Endothelial cell of umbilical vein (primary cell): ENCODE measurements around the gene CPZ. TPM values are rescaled to one million over a fixed set of nuclear protein-coding genes. Genes with fewer than 3 reads are reported as not detected.

ENCODE experiments used
- BruUV-seq: library from RNA; stranded (reverse); fragments of 400-500 nt; replicated peaks from 2 replicates; lab custom pipeline; 2021; lab: Mats Ljungman, UMichigan
- CTCF ChIA-PET: fragments of 300-600, 350-600 bp; sonication (Branson Sonifier 250); formaldehyde crosslinking; loops from one replicate; lab custom pipeline; 2021; ENCODE audit warnings: antibody characterized with exemption, inconsistent platforms; lab: Charles Lee
- POLR2A ChIA-PET: fragments of 300-600, 350-600 bp; sonication (Branson Sonifier 250); formaldehyde crosslinking; loops from one replicate; lab custom pipeline; 2021; ENCODE audit warnings: antibody characterized with exemption, inconsistent platforms; lab: Charles Lee
- DNase-seq: peaks from one replicate; pipeline ENCODE4 v3.0.0-alpha.2; 2011; ENCODE audit warnings: low read depth, low spot score
- FAIRE-seq: peaks from 2 replicates; lab custom pipeline; 2011; peaks lifted over from hg19 to GRCh38; lab: Jason Lieb, UNC
- H2AFZ ChIP-seq: 2 replicates; pipeline ENCODE4 v1.6.0; 2012; ENCODE audit warnings: low read depth, low read length, control low read depth, inconsistent platforms
- H3K27ac ChIP-seq: 2 replicates; pipeline ENCODE4 v1.5.1; 2011; ENCODE audit warnings: low read depth, mild to moderate bottlenecking, control low read depth, low read length, moderate library complexity; ENCODE audit not compliant: insufficient read depth
- H3K27me3 ChIP-seq, 2 experiments: 2 replicates each; pipeline versions ENCODE4 v1.6.0 to v1.6.1; 2011; ENCODE audit warnings: low read length in 2 of 2, mixed read lengths in 1 of 2; ENCODE audit not compliant: control insufficient read depth in 2 of 2, insufficient read depth in 2 of 2
- H3K36me3 ChIP-seq, 2 experiments: 2 replicates in 1 of 2; 3 replicates in 1 of 2; pipeline ENCODE4 v1.5.1; 2011; ENCODE audit warnings: low read length in 2 of 2, mild to moderate bottlenecking in 1 of 2, moderate library complexity in 1 of 2; ENCODE audit not compliant: control insufficient read depth in 2 of 2, insufficient read depth in 2 of 2; ENCODE audit errors: extremely low read depth in 1 of 2
- H3K4me1 ChIP-seq: 3 replicates; pipeline ENCODE4 v1.5.1; 2011; ENCODE audit warnings: mild to moderate bottlenecking, low read length; ENCODE audit not compliant: control insufficient read depth, insufficient read depth; ENCODE audit errors: extremely low read depth
- H3K4me2 ChIP-seq: 2 replicates; pipeline ENCODE4 v1.6.1; 2011; ENCODE audit warnings: low read length, control low read depth, mixed read lengths; ENCODE audit not compliant: insufficient read depth
- H3K4me3 ChIP-seq, 3 experiments: fragments of 200-600 bp in 1 of 3; sonication (generic), shearing (Covaris generic) in 1 of 3; replicated peaks in 1 of 3; 2 replicates each; pipeline ENCODE4 v1.5.1; 2011 to 2016; ENCODE audit warnings: control low read depth in 3 of 3, low read length in 3 of 3, mild to moderate bottlenecking in 2 of 3, inconsistent platforms in 1 of 3, low read depth in 1 of 3, moderate library complexity in 1 of 3; ENCODE audit not compliant: insufficient read depth in 1 of 3
- H3K79me2 ChIP-seq: 2 replicates; pipeline ENCODE4 v1.6.0; 2012; ENCODE audit warnings: low read length, inconsistent platforms; ENCODE audit not compliant: control insufficient read depth, insufficient read depth
- H3K9ac ChIP-seq: replicated peaks from 2 replicates; pipeline ENCODE3; 2011; ENCODE audit warnings: low read length, control low read depth; ENCODE audit not compliant: insufficient read depth; ENCODE audit errors: extremely low read depth
- H3K9me1 ChIP-seq: replicated peaks from 3 replicates; pipeline ENCODE4 v1.6.0; 2011; ENCODE audit warnings: mild to moderate bottlenecking, low read length; ENCODE audit not compliant: control insufficient read depth, insufficient read depth; ENCODE audit errors: extremely low read depth
- H3K9me3 ChIP-seq: replicated peaks from 2 replicates; pipeline ENCODE4 v1.5.1; 2012; ENCODE audit warnings: low read length, inconsistent platforms; ENCODE audit not compliant: control insufficient read depth, insufficient read depth
- H4K20me1 ChIP-seq: replicated peaks from 2 replicates; pipeline ENCODE3; 2011; ENCODE audit warnings: mild to moderate bottlenecking, low read length; ENCODE audit not compliant: control insufficient read depth, insufficient read depth; ENCODE audit errors: extremely low read depth
- CTCF ChIP-seq, 2 donors: IDR thresholded peaks; 1 replicate in 1 of 2; 2 replicates in 1 of 2; pipeline ENCODE4 v1.5.1; 2011; ENCODE audit warnings: low read length in 2 of 2, mild to moderate bottlenecking in 2 of 2, moderate library complexity in 2 of 2, control low read depth in 1 of 2, inconsistent platforms in 1 of 2, low read depth in 1 of 2; ENCODE audit not compliant: insufficient read depth in 1 of 2; ENCODE audit errors: extremely low read depth in 1 of 2
- EZH2 ChIP-seq: IDR thresholded peaks from 2 replicates; pipeline ENCODE4 v1.6.1; 2012; ENCODE audit warnings: borderline replicate concordance, low read depth, mild to moderate bottlenecking, moderate library complexity, low read length, inconsistent platforms; ENCODE audit not compliant: severe bottlenecking
- FOS ChIP-seq: IDR thresholded peaks from 2 replicates; pipeline ENCODE4 v1.6.1; 2011; ENCODE audit warnings: mild to moderate bottlenecking, low read length, moderate library complexity, borderline replicate concordance; ENCODE audit not compliant: insufficient read depth
- GATA2 ChIP-seq: IDR thresholded peaks from 2 replicates; pipeline ENCODE4 v1.7.0; 2011; ENCODE audit warnings: low read depth, mild to moderate bottlenecking, moderate library complexity, mixed read lengths, low read length; ENCODE audit not compliant: insufficient read length, insufficient read depth
- MAX ChIP-seq: IDR thresholded peaks from 2 replicates; pipeline ENCODE4 v1.6.1; 2011; ENCODE audit not compliant: insufficient read depth, insufficient read length
- MYC ChIP-seq: IDR thresholded peaks from one replicate; pipeline ENCODE4 v1.6.1; 2011; ENCODE audit warnings: mild to moderate bottlenecking, low read depth, low read length
- POLR2A ChIP-seq: IDR thresholded peaks from 2 replicates; pipeline ENCODE4 v1.6.1; 2012; ENCODE audit warnings: low read depth, mild to moderate bottlenecking, control low read depth, low read length
- POLR2AphosphoS5 ChIP-seq: IDR thresholded peaks from 2 replicates; pipeline ENCODE4 v1.6.1; 2012; ENCODE audit warnings: low read depth, mild to moderate bottlenecking, control low read depth, low read length, moderate library complexity; ENCODE audit not compliant: insufficient read depth
- dilution Hi-C: fragments of 300-500 bp; cut with MboI; formaldehyde crosslinking; loops from one replicate; pipeline ENCODE4 v1.15.0; 2019; ENCODE audit warnings: low sequenced_read_pairs; ENCODE audit not compliant: extremely low pct_ligation_motif_present
- intact Hi-C: fragments of 100-400 bp; cut with micrococcal nuclease; formaldehyde crosslinking; loops from one replicate; pipeline ENCODE4 v1.10.0; 2022
- polyA plus RNA-seq, 4 experiments: library from polyadenylated mRNA; depleted of rRNA in 3 of 4; stranded (reverse) in 3 of 4; unstranded in 1 of 4; fragments of >200 nt; gene quantifications; 2 replicates each; pipeline versions ENCODE4 v1.2.1 to v1.2.3, GENCODE V29; 2011 to 2012; ENCODE audit warnings: missing spikeins in 1 of 4
- total RNA-seq: library from RNA; stranded (reverse); gene quantifications from 2 replicates; pipeline ENCODE4 v1.2.3, GENCODE V29; 2021

CPZ gene
- total and polyA plus RNA-seq, 2 donors (not counting 3 experiments of a cell fraction or from before 2014, with no cell fraction given): not detected

GRCh38 chr4:8613421-8614364 is 21.1 kb downstream of the CPZ start:
- no peaks in the 10 kb centered on the region for H3K27me3 ChIP-seq
- no peaks in the 10 kb centered on the region for H3K79me2 ChIP-seq
- no peaks in the 10 kb centered on the region for H3K36me3 ChIP-seq
- no peaks in the 10 kb centered on the region for H3K9me1 ChIP-seq
- ChIA-PET POLR2A (no interaction called here), CTCF (no interaction called here)
- H2AFZ ChIP-seq: no peak overlapping the region
- no peaks in the 10 kb centered on the region for H4K20me1 ChIP-seq
- no peaks in the 10 kb centered on the region for H3K4me1 ChIP-seq
- FAIRE-seq (no peak), DNase-seq (no peak)
- H3K9me3 ChIP-seq: no peaks in the 10 kb centered on the region
- H3K4me2 ChIP-seq: no peak overlapping the region
- intact Hi-C loops (no loop called here), dilution Hi-C loops (no loop called here)
- no peak overlapping the region for H3K9ac ChIP-seq
- no TSS peak for BruUV-seq
- no peak for TF ChIP-seq MYC
- TF ChIP-seq FOS: no peak
- no peak for TF ChIP-seq GATA2
- no peak for TF ChIP-seq CTCF (IDR thresholded peaks at IDR 0.05; ENCODE audit: extremely low read depth in 1 of 2, insufficient read depth in 1 of 2, low read depth in 1 of 2, low read length in 2 of 2)
- no peak for TF ChIP-seq MAX
- no peak for TF ChIP-seq EZH2
- TF ChIP-seq POLR2AphosphoS5: no peak
- no peak for TF ChIP-seq POLR2A
- no peak overlapping the region for H3K27ac ChIP-seq
- no peak overlapping the region for H3K4me3 ChIP-seq
